Neuronal stem cell (in vitro differentiated cells): ENCODE results near the gene ATL2.

Source experiments
- DNase-seq: peaks from one replicate; pipeline ENCODE4 v3.0.0-alpha.2; 2013; ENCODE audit warnings: low spot score
- H2AFZ ChIP-seq: one replicate; pipeline ENCODE4 v1.6.1; 2013; ENCODE audit warnings: mild to moderate bottlenecking, low read length, inconsistent platforms
- H2AK5ac ChIP-seq: 2 replicates; pipeline ENCODE4 v1.6.1; 2013; ENCODE audit warnings: low read depth, mild to moderate bottlenecking, inconsistent platforms, low read length, moderate library complexity, mixed read lengths
- H2BK120ac ChIP-seq: 2 replicates; pipeline ENCODE4 v1.6.1; 2013; ENCODE audit warnings: low read depth, mild to moderate bottlenecking, inconsistent platforms, low read length, moderate library complexity, mixed read lengths
- H2BK12ac ChIP-seq: one replicate; pipeline ENCODE4 v1.6.1; 2013; ENCODE audit warnings: low read length, inconsistent platforms
- H2BK15ac ChIP-seq: 2 replicates; pipeline ENCODE4 v1.6.1; 2013; ENCODE audit warnings: mild to moderate bottlenecking, low read length, inconsistent platforms, mixed read lengths
- H2BK5ac ChIP-seq: one replicate; pipeline ENCODE4 v1.6.1; 2013; ENCODE audit warnings: inconsistent platforms, mild to moderate bottlenecking, low read length, moderate library complexity
- H3K14ac ChIP-seq: one replicate; pipeline ENCODE4 v1.6.1; 2013; ENCODE audit warnings: low read length, inconsistent platforms
- H3K18ac ChIP-seq: 2 replicates; pipeline ENCODE4 v1.6.1; 2013; ENCODE audit warnings: low read length, inconsistent platforms
- H3K23ac ChIP-seq: 2 replicates; pipeline ENCODE4 v1.6.1; 2013; ENCODE audit warnings: low read depth, mild to moderate bottlenecking, mixed read lengths, low read length, inconsistent platforms; ENCODE audit not compliant: poor library complexity
- H3K27ac ChIP-seq: replicated peaks from 3 replicates; pipeline ENCODE4 v1.5.1; 2013; ENCODE audit warnings: low read length, inconsistent platforms
- H3K27me3 ChIP-seq, 3 experiments: 2 replicates each; pipeline ENCODE4 v1.6.1; 2013; ENCODE audit warnings: low read length in 3 of 3, mild to moderate bottlenecking in 2 of 3, inconsistent platforms in 1 of 3, low read depth in 1 of 3, mixed read lengths in 1 of 3, moderate library complexity in 1 of 3; ENCODE audit not compliant: control insufficient read depth in 3 of 3, insufficient read depth in 3 of 3
- H3K36me3 ChIP-seq, 2 donors: replicated peaks in 1 of 2; 2 replicates each; pipeline ENCODE4 v1.6.1; 2013; ENCODE audit warnings: low read length in 2 of 2; ENCODE audit not compliant: control insufficient read depth in 2 of 2, insufficient read depth in 2 of 2
- H3K4ac ChIP-seq: 2 replicates; pipeline ENCODE4 v1.6.1; 2013; ENCODE audit warnings: inconsistent platforms, mild to moderate bottlenecking, low read length, moderate library complexity
- H3K4me1 ChIP-seq, 2 donors: 1 replicate in 1 of 2; 2 replicates in 1 of 2; pipeline ENCODE4 v1.6.1; 2013; ENCODE audit warnings: low read length in 2 of 2, low read depth in 1 of 2; ENCODE audit not compliant: control insufficient read depth in 2 of 2, insufficient read depth in 1 of 2
- H3K4me2 ChIP-seq: one replicate; pipeline ENCODE4 v1.6.1; 2013; ENCODE audit warnings: mild to moderate bottlenecking, low read length, inconsistent platforms; ENCODE audit not compliant: insufficient read depth, poor library complexity, severe bottlenecking
- H3K4me3 ChIP-seq, 2 donors: 2 replicates each; pipeline ENCODE4 v1.5.1; 2013; ENCODE audit warnings: low read length in 2 of 2, mild to moderate bottlenecking in 2 of 2, inconsistent platforms in 1 of 2, moderate library complexity in 1 of 2
- H3K79me1 ChIP-seq: one replicate; pipeline ENCODE4 v1.6.1; 2013; ENCODE audit warnings: low read depth, mild to moderate bottlenecking, inconsistent platforms, low read length, moderate library complexity
- H3K9ac ChIP-seq: one replicate; pipeline ENCODE4 v1.6.1; 2013; ENCODE audit warnings: mild to moderate bottlenecking, low read depth, low read length, inconsistent platforms; ENCODE audit not compliant: poor library complexity
- H3K9me3 ChIP-seq, 2 donors: replicated peaks in 1 of 2; 2 replicates each; pipeline versions ENCODE3 to v1.6.1; 2013; ENCODE audit warnings: low read length in 2 of 2, mild to moderate bottlenecking in 2 of 2, inconsistent platforms in 1 of 2, low read depth in 1 of 2, mixed read lengths in 1 of 2, moderate library complexity in 1 of 2; ENCODE audit not compliant: control insufficient read depth in 2 of 2, insufficient read depth in 1 of 2
- H4K8ac ChIP-seq: one replicate; pipeline ENCODE4 v1.6.1; 2013; ENCODE audit warnings: low read depth, mild to moderate bottlenecking, inconsistent platforms, low read length, moderate library complexity
- H4K91ac ChIP-seq: one replicate; pipeline ENCODE4 v1.6.1; 2013; ENCODE audit warnings: low read length, low read depth, mild to moderate bottlenecking, inconsistent platforms; ENCODE audit not compliant: poor library complexity
- WGBS, 2 donors: extraction: QIAGEN DNeasy Blood & Tissue Kit; methylation state at CpG; one replicate each; pipeline ENCODE4 v1.1.7; 2013; ENCODE audit warnings: missing lambda C conversion rate in 2 of 2, mixed read lengths in 1 of 2; ENCODE audit not compliant: insufficient read length in 2 of 2, insufficient replicate concordance in 1 of 2; ENCODE audit errors: extremely low coverage in 2 of 2; 5-methylcytosine and 5-hydroxymethylcytosine counted together

The ATL2 gene

DNA sequence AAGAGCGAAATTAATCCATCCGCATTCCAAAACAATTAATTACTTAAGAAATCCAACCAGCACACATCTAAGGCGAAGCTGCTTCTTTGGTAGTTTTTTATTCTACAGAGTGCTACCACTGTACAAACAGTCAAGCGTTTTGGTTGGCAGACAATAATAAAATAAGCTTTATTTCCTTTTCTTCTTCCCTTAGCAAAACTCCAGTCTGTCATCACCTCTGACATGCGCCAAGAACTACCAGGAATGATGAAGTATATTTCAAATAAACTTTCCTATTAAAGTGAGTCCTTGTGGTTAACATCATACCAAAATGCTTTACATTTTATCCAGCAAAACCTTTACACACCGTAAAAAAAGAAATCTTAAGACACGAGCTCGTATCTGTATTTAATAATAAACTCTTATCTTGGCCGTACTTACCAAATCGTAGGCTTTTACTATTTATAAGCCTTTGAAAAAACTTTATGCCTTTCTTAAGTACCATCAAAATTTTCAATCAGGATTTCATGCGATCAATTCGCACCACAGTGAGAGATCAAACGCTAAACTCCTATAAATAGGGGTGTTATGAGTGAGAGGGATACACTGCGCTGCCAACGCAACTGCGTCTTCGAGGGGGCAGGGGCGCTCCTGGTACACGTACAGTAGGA, 1.3 kb downstream of the ATL2 start:
- peak overlapping the region; percentile 96 for H2AFZ ChIP-seq
- no peak overlapping the region for H3K14ac ChIP-seq
- peak overlapping the region; percentile 99 for H3K9ac ChIP-seq
- peaks cover 0 to 11% of the 10 kb centered on the region in 2 donors for H3K36me3 ChIP-seq
- no peaks in the 10 kb centered on the region for H3K27me3 ChIP-seq
- no peak overlapping the region for H4K8ac ChIP-seq
- no peak overlapping the region for H2BK5ac ChIP-seq
- no peak overlapping the region for H2BK120ac ChIP-seq
- H3K4me3 ChIP-seq: peak overlapping the region; percentile 94 to 98
- H3K23ac ChIP-seq: peak overlapping the region; percentile 99
- H3K27ac ChIP-seq: no peak overlapping the region
- no peaks in the 10 kb centered on the region for H3K9me3 ChIP-seq
- H3K4me1 ChIP-seq: peaks cover 4 to 7% of the 10 kb centered on the region in 2 donors
- H4K91ac ChIP-seq: peak overlapping the region; percentile 89
- peak overlapping the region; percentile 84 for H3K4me2 ChIP-seq
- no CpG with 5 or more reads among the region's 19 CpGs for WGBS, 2 donors
- no peak for DNase-seq
- peak overlapping the region; percentile 17 for H3K4ac ChIP-seq
- peaks cover 9% of the 10 kb centered on the region for H3K79me1 ChIP-seq
- peak overlapping the region; percentile 100 for H3K18ac ChIP-seq
- H2BK12ac ChIP-seq: peak overlapping the region; percentile 73
- peak overlapping the region; percentile 75 for H2AK5ac ChIP-seq
- H2BK15ac ChIP-seq: peak overlapping the region; percentile 85

DNA sequence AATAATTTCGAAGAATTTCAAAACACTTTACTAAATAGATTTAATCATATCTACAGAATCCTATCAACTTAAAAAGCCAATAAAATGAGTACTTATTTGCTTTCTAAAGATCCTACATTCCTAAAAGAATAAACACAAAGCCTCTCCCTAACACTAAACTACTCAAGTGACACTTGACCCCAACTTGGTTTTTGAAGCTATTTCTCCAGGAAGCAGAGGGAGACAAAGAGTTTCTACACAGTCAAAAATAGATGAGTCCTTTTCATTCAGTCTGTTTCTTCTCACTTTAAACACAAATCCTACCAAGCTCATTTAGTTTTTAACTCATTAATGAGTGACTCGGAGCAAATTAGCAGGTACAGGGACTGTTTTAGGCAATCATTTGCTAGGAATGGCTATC, 2.1 kb downstream of the ATL2 start:
- no peak overlapping the region for H4K91ac ChIP-seq
- H3K14ac ChIP-seq: no peak overlapping the region
- H3K27me3 ChIP-seq: no peaks in the 10 kb centered on the region
- peaks cover 0 to 11% of the 10 kb centered on the region in 2 donors for H3K36me3 ChIP-seq
- H2BK5ac ChIP-seq: no peak overlapping the region
- no peak overlapping the region for H3K4me2 ChIP-seq
- no peak overlapping the region for H3K23ac ChIP-seq
- H3K4me1 ChIP-seq: peaks cover 4 to 7% of the 10 kb centered on the region in 2 donors
- H2BK12ac ChIP-seq: no peak overlapping the region
- no peak overlapping the region for H2AK5ac ChIP-seq
- H2BK15ac ChIP-seq: no peak overlapping the region
- WGBS, 2 donors: no CpG with 5 or more reads among the region's 2 CpGs
- H3K18ac ChIP-seq: no peak overlapping the region
- H2BK120ac ChIP-seq: no peak overlapping the region
- no peak overlapping the region for H3K4ac ChIP-seq
- no peak overlapping the region for H3K27ac ChIP-seq
- no peak overlapping the region for H3K9ac ChIP-seq
- peak; percentile 35 for DNase-seq
- H2AFZ ChIP-seq: no peak overlapping the region
- H3K9me3 ChIP-seq: no peaks in the 10 kb centered on the region
- H4K8ac ChIP-seq: no peak overlapping the region
- peak overlapping the region in 1 of 2 donors; percentile 98 for H3K4me3 ChIP-seq
- peaks cover 9% of the 10 kb centered on the region for H3K79me1 ChIP-seq

- Histone ChIP-seq H3K4me1 (peaks cover 0 to 4% of the 10 kb centered on the region in 2 donors), H3K79me1 (peaks cover 2% of the 10 kb centered on the region), H3K9ac (no peak overlapping the region), H2BK120ac (no peak overlapping the region), H3K14ac (no peak overlapping the region), H3K9me3 (no peaks in the 10 kb centered on the region), H3K27me3 (no peaks in the 10 kb centered on the region), H3K4me2 (no peak overlapping the region), H2AK5ac (no peak overlapping the region), H4K8ac (no peak overlapping the region), H3K27ac (no peak overlapping the region), H2BK15ac (no peak overlapping the region), H4K91ac (no peak overlapping the region), H3K4me3 (no peak overlapping the region), H3K4ac (no peak overlapping the region), H2BK5ac (no peak overlapping the region), H3K23ac (no peak overlapping the region), H3K18ac (no peak overlapping the region), H2AFZ (no peak overlapping the region), H3K36me3 (peaks cover 0 to 11% of the 10 kb centered on the region in 2 donors), H2BK12ac (no peak overlapping the region)
- WGBS, 2 donors: no CpG with 5 or more reads among the region's 5 CpGs
- no peak for DNase-seq
Observed at GRCh38 chr2:38371235-38371634, 5.8 kb downstream of the ATL2 start.

- no peak overlapping the region for H2AK5ac ChIP-seq
- no peak overlapping the region for H4K91ac ChIP-seq
- no peak overlapping the region for H2BK15ac ChIP-seq
- H3K4me1 ChIP-seq: peaks cover 0 to 4% of the 10 kb centered on the region in 2 donors
- H3K23ac ChIP-seq: no peak overlapping the region
- no CpG with 5 or more reads among the region's 5 CpGs for WGBS, 2 donors
- no peak overlapping the region for H4K8ac ChIP-seq
- H3K27me3 ChIP-seq: no peaks in the 10 kb centered on the region
- no peaks in the 10 kb centered on the region for H3K9me3 ChIP-seq
- H3K4me3 ChIP-seq: no peak overlapping the region
- no peak overlapping the region for H2AFZ ChIP-seq
- no peak overlapping the region for H3K18ac ChIP-seq
- no peak overlapping the region for H3K27ac ChIP-seq
- no peak overlapping the region for H2BK120ac ChIP-seq
- H3K36me3 ChIP-seq: peaks cover 0 to 11% of the 10 kb centered on the region in 2 donors
- H2BK12ac ChIP-seq: no peak overlapping the region
- no peak overlapping the region for H3K4me2 ChIP-seq
- no peak overlapping the region for H2BK5ac ChIP-seq
- H3K14ac ChIP-seq: no peak overlapping the region
- no peak overlapping the region for H3K9ac ChIP-seq
- no peak for DNase-seq
- no peaks in the 10 kb centered on the region for H3K79me1 ChIP-seq
- H3K4ac ChIP-seq: no peak overlapping the region
Observed at GRCh38 chr2:38370664-38371063, 6.4 kb downstream of the ATL2 start.
